GM06990 (cell line): Measurements from ENCODE around the gene HSDL1.

Experiments
- DNase-seq: peaks from one replicate; pipeline ENCODE4 v3.0.0-alpha.2; 2011; ENCODE audit not compliant: insufficient read length; ENCODE audit errors: extremely low read depth
- H3K27me3 ChIP-seq: replicated peaks from 2 replicates; pipeline ENCODE4 v1.6.0; 2011; ENCODE audit warnings: low read length; ENCODE audit not compliant: control insufficient read depth, insufficient read depth
- H3K36me3 ChIP-seq: 2 replicates; pipeline ENCODE4 v1.5.1; 2011; ENCODE audit warnings: low read length; ENCODE audit not compliant: control insufficient read depth, insufficient read depth
- H3K4me3 ChIP-seq: replicated peaks from 2 replicates; pipeline ENCODE4 v1.5.1; 2011; ENCODE audit warnings: low read depth, mild to moderate bottlenecking, control low read depth, low read length
- TF ChIP-seq, protein P1 (sequence below): IDR thresholded peaks from 2 replicates; pipeline ENCODE4 v1.5.1; 2011; ENCODE audit warnings: low read length, control low read depth, mild to moderate bottlenecking, inconsistent platforms; ENCODE audit not compliant: insufficient read depth, poor library complexity, severe bottlenecking

The HSDL1 gene

DNA sequence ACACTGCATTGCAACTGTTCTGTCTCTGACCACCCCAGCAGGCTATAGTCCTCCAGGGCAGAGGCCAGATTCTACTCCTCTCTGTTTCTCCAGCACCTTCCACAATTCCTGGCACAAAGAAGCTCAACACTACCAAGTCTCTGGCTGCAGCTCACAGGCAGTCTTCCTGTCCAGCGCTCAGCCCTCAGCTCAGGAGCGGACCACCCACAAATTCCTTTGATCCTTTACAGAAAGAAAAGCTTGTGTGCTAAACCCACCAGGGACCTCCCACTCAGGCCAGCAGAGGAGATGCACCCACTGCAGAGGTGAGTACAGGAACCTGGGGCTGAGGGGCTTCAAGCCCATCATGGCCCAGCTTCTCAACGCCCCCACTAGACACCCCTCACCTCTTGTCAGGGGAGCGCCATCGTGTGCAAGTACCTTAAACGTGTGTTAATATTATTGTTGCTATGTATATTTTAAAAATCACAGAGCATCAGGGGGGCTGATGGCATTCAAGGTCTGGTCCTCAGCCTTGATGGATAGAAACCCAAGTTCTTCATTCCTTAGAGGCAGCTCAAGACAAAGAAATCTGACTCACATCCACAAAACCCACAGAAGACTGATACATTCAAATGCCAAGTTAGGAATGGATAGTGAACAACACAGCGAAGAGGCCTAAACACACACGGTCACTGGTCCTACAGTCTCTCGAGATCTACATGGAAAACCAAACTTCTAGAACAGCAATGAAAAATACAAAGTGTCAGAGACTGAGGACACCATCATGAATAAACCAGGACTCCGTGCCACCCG, 8.4 kb downstream of the HSDL1 start:
- H3K4me3 ChIP-seq, result no peak overlapping the region
- DNase-seq, result no peak
- TF ChIP-seq, protein P1, sequence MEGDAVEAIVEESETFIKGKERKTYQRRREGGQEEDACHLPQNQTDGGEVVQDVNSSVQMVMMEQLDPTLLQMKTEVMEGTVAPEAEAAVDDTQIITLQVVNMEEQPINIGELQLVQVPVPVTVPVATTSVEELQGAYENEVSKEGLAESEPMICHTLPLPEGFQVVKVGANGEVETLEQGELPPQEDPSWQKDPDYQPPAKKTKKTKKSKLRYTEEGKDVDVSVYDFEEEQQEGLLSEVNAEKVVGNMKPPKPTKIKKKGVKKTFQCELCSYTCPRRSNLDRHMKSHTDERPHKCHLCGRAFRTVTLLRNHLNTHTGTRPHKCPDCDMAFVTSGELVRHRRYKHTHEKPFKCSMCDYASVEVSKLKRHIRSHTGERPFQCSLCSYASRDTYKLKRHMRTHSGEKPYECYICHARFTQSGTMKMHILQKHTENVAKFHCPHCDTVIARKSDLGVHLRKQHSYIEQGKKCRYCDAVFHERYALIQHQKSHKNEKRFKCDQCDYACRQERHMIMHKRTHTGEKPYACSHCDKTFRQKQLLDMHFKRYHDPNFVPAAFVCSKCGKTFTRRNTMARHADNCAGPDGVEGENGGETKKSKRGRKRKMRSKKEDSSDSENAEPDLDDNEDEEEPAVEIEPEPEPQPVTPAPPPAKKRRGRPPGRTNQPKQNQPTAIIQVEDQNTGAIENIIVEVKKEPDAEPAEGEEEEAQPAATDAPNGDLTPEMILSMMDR, result no peak
- no peaks in the 10 kb centered on the region for H3K27me3 ChIP-seq
- H3K36me3 ChIP-seq, result no peaks in the 10 kb centered on the region

DNA sequence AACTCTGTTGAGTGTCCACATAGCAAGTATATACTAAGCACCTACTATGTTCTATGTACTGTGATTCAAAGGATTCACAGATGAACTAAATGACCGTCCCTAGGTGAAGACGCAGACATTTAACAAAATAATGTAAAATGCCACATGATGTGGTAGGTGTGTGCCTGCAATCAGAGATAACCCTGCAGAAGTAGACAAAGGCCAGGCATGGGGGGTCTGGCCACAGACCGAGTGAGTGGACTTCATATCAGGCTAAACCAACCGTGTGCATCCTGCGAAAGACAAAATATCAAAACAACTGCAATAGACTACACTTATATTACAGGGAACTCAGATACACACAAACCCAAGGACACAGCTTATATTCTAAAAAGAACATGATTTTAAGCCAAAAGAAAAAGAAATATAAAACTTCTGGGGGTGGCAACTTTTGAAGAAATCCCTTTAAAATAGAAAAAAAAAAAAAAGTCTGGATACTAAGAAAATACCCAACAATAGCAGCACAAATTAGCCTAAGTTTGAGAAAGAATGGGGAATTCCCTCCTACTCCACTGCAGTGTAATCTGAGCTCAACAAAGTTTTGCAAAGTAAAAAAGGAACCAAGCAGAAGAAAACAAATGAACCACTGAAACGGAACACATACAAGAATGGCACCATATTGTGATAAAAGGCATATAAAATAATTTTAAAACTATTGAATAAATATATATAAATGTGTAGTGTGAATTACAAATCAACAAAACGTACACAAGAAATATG, 12.3 kb downstream of the HSDL1 start:
- no peak for DNase-seq
- H3K4me3 ChIP-seq, result no peak overlapping the region
- TF ChIP-seq, protein P1, result no peak
- H3K36me3 ChIP-seq, result no peaks in the 10 kb centered on the region; the same call in 1 of the 2 replicates
- H3K27me3 ChIP-seq, result no peaks in the 10 kb centered on the region

DNA sequence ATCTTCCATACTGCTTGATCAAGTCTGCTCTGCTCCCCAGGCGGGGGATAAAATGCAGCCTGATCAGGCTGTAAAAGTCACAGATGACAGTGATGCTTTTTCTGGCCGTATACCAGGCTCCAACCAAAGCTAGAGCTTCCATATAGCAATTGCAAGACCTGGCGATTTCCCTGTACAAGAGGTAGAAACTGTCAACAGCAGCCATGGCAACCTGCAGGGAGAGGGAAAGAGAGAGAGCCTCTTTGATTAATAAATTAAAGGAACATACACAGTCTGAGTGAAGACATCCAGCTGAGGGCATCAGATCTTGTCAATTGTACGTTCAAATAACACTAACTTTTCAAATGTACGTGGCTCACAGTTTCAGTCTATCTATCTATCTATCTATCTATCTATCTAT, 13.9 kb downstream of the HSDL1 start:
- H3K27me3 ChIP-seq, result no peaks in the 10 kb centered on the region
- no peaks in the 10 kb centered on the region; the same call in 1 of the 2 replicates for H3K36me3 ChIP-seq
- no peak overlapping the region for H3K4me3 ChIP-seq
- DNase-seq, result no peak
- TF ChIP-seq, protein P1, result no peak

DNA sequence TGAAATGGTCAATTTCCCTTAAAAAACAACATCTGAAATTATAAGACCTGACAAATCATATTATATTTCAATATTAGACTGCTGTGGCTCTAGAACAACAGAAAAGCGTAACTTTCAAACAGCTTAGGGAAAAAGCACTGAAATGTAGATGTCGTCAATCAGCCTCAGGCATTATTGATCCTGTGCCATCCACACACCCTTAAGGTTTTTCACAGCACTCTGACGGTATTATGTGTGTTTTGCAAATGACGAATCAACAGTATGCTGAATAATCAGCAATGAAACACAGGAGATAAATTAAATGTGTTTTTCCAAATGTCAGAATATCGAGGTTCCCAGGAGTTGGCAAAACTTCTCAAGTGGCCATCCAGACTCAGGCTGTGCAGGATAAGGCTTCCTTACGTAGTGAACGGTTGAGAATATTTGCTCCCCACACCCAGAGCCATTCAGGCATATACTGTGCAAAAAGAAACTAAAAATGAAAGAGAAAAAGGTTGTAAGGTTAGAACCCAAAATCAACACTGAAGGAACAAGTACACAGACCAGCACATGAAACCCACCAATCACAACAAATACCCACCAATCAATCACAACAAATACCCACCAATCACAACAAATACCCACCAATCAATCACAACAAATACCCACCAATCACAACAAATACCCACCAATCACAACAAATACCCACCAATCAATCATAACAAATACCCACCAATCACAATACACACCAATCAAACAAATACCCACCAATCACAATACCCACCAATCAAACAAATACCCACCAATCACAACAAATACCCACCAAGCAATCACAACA, 20.5 kb downstream of the HSDL1 start:
- DNase-seq, result no peak
- H3K36me3 ChIP-seq, result no peaks in the 10 kb centered on the region; the same call in 1 of the 2 replicates
- no peak overlapping the region for H3K4me3 ChIP-seq
- TF ChIP-seq, protein P1, result no peak
- no peaks in the 10 kb centered on the region for H3K27me3 ChIP-seq

DNA sequence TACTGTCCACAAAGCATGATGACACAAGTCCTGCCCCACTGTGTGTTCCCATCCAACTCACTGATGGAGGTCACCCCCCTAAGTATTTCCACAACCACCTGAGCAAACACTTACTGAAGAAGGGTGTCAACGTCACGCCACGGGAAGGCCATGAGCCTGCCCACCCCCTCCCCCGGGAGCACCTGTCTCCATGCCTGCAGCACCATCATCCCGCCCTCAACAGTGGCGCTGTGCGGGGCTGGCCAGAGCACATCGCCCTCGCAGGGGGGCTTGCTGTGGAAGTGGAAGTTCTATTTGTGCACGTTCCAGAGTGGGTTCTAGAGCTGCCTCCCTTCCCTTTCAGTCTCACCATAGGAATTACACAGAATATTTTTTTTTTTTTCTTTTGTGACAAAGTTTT, 24.0 kb downstream of the HSDL1 start:
- H3K4me3 ChIP-seq, result no peak overlapping the region
- DNase-seq, result no peak
- no peaks in the 10 kb centered on the region for H3K27me3 ChIP-seq
- H3K36me3 ChIP-seq, result no peaks in the 10 kb centered on the region; the same call in 1 of the 2 replicates
- TF ChIP-seq, protein P1, result no peak
